GM12872 (cell line): ENCODE data around the gene TGIF1.

Experiments
- TF ChIP-seq, protein P1 (sequence below): IDR thresholded peaks from 3 replicates; pipeline ENCODE4 v1.5.1; 2011; ENCODE audit warnings: low read depth, mild to moderate bottlenecking, low read length, moderate library complexity; ENCODE audit not compliant: insufficient read depth

TGIF1 gene

DNA sequence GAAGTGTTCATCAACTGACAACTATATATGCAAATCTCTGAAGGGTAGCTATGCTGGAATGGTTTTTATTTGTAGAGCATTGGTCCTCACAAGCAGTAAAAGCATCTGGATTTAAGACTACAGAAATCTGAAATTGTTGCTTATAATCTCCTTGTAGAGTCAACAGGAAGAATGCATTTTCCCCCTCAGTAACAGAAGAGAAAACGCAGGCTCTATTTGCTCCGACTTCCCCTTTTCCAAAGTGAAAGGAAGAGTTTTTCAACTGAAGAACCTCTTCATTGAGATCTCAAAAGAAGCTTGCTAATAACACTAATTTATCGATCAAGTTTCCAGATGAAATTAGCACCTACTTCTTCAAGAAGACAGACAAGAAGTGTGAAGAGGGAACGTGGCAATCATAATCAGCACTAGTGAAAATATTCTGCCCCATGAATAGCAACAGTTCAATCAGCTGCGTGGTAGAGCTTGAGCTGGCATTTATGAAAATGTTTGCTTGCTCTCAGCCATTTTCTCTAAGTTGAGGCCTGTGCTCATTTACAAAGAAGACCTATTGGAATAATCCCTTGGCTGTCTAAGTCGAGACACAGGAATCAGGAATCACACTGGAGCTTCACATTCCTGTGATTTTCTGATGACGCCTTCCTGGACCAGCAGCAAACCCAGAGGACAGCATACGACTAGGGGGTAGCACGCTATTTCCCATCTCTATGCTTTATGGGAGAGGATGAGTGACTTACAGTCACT, 43.7 kb downstream of the TGIF1 start:
- TF ChIP-seq, protein P1, sequence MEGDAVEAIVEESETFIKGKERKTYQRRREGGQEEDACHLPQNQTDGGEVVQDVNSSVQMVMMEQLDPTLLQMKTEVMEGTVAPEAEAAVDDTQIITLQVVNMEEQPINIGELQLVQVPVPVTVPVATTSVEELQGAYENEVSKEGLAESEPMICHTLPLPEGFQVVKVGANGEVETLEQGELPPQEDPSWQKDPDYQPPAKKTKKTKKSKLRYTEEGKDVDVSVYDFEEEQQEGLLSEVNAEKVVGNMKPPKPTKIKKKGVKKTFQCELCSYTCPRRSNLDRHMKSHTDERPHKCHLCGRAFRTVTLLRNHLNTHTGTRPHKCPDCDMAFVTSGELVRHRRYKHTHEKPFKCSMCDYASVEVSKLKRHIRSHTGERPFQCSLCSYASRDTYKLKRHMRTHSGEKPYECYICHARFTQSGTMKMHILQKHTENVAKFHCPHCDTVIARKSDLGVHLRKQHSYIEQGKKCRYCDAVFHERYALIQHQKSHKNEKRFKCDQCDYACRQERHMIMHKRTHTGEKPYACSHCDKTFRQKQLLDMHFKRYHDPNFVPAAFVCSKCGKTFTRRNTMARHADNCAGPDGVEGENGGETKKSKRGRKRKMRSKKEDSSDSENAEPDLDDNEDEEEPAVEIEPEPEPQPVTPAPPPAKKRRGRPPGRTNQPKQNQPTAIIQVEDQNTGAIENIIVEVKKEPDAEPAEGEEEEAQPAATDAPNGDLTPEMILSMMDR: no peak

GRCh38 chr18:3494245-3494526, 44.2 kb downstream of the TGIF1 start:
- TF ChIP-seq, protein P1: no peak

DNA sequence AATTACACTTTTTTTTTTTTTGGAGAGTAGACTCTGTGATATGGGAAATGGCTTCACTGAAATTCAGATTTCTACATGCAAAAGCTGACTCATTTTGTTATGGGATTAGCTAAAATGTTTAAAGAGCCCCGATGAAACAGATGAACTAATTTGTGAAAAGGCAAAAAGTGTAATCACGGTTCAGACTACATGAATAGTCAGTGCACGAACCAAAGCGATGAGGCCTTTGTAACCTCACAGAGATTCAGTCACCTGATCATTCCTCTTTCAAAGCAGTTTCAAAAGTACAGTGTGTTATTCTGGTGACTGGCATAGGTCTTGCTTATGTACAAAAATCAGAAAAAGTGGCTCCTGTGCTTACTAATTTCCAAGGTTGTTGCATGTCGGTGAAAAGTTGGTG, 44.6 kb downstream of the TGIF1 start:
- TF ChIP-seq, protein P1: no peak

DNA sequence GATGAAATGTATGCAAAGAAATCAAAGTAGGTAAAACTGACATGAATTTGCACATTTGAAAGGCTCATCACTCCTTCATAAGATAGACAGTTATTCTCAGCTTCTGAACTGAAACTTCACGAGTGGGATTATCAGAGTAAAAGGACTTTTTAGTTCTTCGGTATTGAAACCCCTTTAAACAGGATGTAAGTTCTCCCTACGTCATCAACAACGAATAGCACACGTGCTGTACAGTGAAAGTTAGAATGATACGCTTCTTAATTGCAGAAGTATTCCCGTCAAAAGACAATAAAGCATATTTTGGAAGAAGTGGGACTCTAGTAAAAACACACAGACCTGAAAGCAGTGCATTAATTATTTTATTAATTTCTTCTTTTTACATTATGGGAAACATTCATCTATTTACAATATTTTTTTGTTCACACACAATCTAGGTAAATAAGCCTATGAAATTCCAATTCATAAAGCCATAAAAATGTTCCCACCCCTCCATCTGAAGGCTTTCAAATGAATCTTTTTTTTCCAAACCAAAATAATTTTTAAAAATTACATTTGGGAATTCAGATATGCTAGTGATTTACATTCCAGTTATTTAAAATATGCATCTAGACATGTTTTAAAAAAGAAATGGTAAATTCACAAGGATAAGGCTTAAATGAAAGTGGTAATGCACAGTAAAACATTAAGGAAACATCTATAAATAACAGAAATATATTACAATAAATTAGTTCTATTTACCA, 45.9 kb downstream of the TGIF1 start:
- TF ChIP-seq, protein P1: no peak

DNA sequence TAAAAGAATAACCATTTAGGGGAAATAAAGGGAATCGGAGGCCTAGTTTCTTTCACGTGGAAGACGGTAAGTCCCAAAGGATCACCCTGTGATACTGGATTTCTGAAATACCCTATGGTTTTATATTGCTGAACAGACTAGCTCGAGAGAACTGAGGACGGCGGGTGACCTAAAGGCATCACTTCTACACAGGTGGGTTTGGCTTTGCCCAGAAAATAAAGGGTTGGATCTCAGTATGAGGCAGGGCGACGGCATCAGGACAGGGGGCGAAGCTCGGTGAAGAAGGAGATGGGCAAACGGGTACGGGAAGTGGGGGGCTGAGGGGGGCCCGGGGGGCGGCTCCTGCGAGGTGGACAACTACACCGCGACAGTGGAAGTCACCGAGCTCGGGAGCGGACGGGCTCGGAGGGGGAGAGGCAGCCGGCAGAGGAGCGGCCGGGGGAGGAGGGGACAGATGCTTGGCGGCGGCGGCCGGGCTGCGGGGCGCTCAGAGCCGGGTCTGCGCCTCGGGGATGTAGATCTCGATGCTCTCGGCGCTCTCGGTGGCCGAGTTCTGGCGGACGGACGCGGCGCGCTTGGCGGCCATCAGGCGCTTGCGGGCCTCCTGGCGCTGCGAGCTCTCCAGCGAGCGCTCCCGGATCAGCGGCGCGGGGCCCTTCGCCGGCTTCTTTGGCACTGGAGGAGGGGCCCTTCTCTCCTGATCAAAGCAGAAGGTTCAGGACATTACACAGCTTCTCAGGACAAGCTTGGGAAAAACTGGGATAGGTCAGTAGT, 48.9 kb downstream of the TGIF1 start:
- TF ChIP-seq, protein P1: no peak

DNA sequence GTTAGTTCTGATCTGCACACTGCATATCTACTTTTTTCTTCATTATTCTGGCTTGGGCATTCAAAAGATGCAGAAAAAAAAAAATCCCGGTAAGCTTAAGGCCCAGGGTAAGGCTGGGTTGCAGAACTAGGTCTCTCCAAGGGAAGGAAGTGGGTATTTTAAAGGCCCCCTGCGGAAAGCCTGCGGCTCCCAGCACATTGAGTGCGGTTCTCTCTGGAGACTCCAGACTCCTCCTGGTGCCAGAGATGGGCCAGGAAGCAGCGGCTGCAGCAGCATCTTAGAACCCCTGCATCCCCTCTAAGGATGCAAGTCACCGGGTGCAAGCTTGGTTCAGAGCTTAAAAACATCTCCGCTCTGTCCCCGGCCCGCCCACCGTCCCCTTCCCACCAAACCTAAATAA, 49.5 kb downstream of the TGIF1 start:
- TF ChIP-seq, protein P1: no peak

- TF ChIP-seq, protein P1: no peak
These were observed 50.0 kb downstream of the TGIF1 start for GRCh38 chr18:3500016-3500415.
